ENCODE measurements around the gene AIFM2. TPM values are rescaled to one million over a fixed set of nuclear protein-coding genes. Genes with fewer than 3 reads are reported as not detected.

Gene AIFM2
- total and polyA plus RNA-seq, 5 donors from 2014 or later = 2.0 to 5.5 (median 2.4) TPM

- peaks cover 16% of the 10 kb centered on the region for H3K27me3 Mint-ChIP-seq
- no peak overlapping the region for H3K27ac Mint-ChIP-seq
- H3K9me3 ChIP-seq (ENCODE audit: control insufficient read depth in 2 of 2, low read length in 2 of 2) = no peaks in the 10 kb centered on the region
- no peak overlapping the region for H3K4me3 Mint-ChIP-seq
- no peaks in the 10 kb centered on the region for H3K36me3 ChIP-seq (ENCODE audit: control insufficient read depth, insufficient read depth, low read length)
- no peaks in the 10 kb centered on the region for H3K36me3 Mint-ChIP-seq
- no peak overlapping the region for H3K27ac ChIP-seq (ENCODE audit: insufficient read depth, low read length, poor library complexity, severe bottlenecking)
- H3K9me3 Mint-ChIP-seq = no peaks in the 10 kb centered on the region
- H3K27me3 ChIP-seq (ENCODE audit: control insufficient read depth, insufficient read depth, low read length) = no peaks in the 10 kb centered on the region
- no peaks in the 10 kb centered on the region for H3K4me1 ChIP-seq (ENCODE audit: control insufficient read depth, insufficient read depth, low read length, poor library complexity, severe bottlenecking)
- ATAC-seq (ENCODE audit: low read depth in 2 of 2) = no peak
- DNase-seq = no peak
- H3K4me3 ChIP-seq (ENCODE audit: low read depth, low read length) = no peak overlapping the region
- no peaks in the 10 kb centered on the region for H3K4me1 Mint-ChIP-seq
These were observed 61.8 kb downstream of the AIFM2 start for GRCh38 chr10:70070834-70071233.

GRCh38 chr10:70069346-70069745, 63.3 kb downstream of the AIFM2 start:
- Mint-ChIP-seq H3K36me3 (no peaks in the 10 kb centered on the region), H3K27me3 (peaks cover 21% of the 10 kb centered on the region), H3K4me3 (no peak overlapping the region), H3K4me1 (no peaks in the 10 kb centered on the region), H3K27ac (no peak overlapping the region), H3K9me3 (no peaks in the 10 kb centered on the region)
- ATAC-seq (ENCODE audit: low read depth in 2 of 2) = no peak
- Histone ChIP-seq H3K36me3 (ENCODE audit: control insufficient read depth, insufficient read depth, low read length) (no peaks in the 10 kb centered on the region), H3K27ac (ENCODE audit: insufficient read depth, low read length, poor library complexity, severe bottlenecking) (no peak overlapping the region), H3K9me3 (ENCODE audit: control insufficient read depth in 2 of 2, low read length in 2 of 2) (no peaks in the 10 kb centered on the region), H3K4me3 (ENCODE audit: low read depth, low read length) (no peak overlapping the region), H3K27me3 (ENCODE audit: control insufficient read depth, insufficient read depth, low read length) (no peaks in the 10 kb centered on the region), H3K4me1 (ENCODE audit: control insufficient read depth, insufficient read depth, low read length, poor library complexity, severe bottlenecking) (no peaks in the 10 kb centered on the region)
- no peak for DNase-seq

- H3K4me1 Mint-ChIP-seq = no peaks in the 10 kb centered on the region
- DNase-seq = no peak
- peaks cover 21% of the 10 kb centered on the region for H3K27me3 Mint-ChIP-seq
- no peaks in the 10 kb centered on the region for H3K9me3 ChIP-seq (ENCODE audit: control insufficient read depth in 2 of 2, low read length in 2 of 2)
- H3K27ac ChIP-seq (ENCODE audit: insufficient read depth, low read length, poor library complexity, severe bottlenecking) = no peak overlapping the region
- H3K27ac Mint-ChIP-seq = no peak overlapping the region
- no peaks in the 10 kb centered on the region for H3K9me3 Mint-ChIP-seq
- no peaks in the 10 kb centered on the region for H3K27me3 ChIP-seq (ENCODE audit: control insufficient read depth, insufficient read depth, low read length)
- no peak for ATAC-seq (ENCODE audit: low read depth in 2 of 2)
- H3K36me3 ChIP-seq (ENCODE audit: control insufficient read depth, insufficient read depth, low read length) = no peaks in the 10 kb centered on the region
- H3K4me3 ChIP-seq (ENCODE audit: low read depth, low read length) = no peak overlapping the region
- H3K36me3 Mint-ChIP-seq = no peaks in the 10 kb centered on the region
- H3K4me1 ChIP-seq (ENCODE audit: control insufficient read depth, insufficient read depth, low read length, poor library complexity, severe bottlenecking) = no peaks in the 10 kb centered on the region
- no peak overlapping the region for H3K4me3 Mint-ChIP-seq
These were observed 63.7 kb downstream of the AIFM2 start for GRCh38 chr10:70068925-70069324.

- no peak overlapping the region for H3K4me3 Mint-ChIP-seq
- H3K4me1 Mint-ChIP-seq = no peaks in the 10 kb centered on the region
These were observed 65.0 kb downstream of the AIFM2 start for GRCh38 chr10:70067586-70067985.

GRCh38 chr10:70066190-70066589, 66.4 kb downstream of the AIFM2 start:
- H3K4me1 ChIP-seq (ENCODE audit: control insufficient read depth, insufficient read depth, low read length, poor library complexity, severe bottlenecking) = no peaks in the 10 kb centered on the region
- no peaks in the 10 kb centered on the region for H3K9me3 ChIP-seq (ENCODE audit: control insufficient read depth in 2 of 2, low read length in 2 of 2)
- Mint-ChIP-seq H3K9me3 (no peaks in the 10 kb centered on the region), H3K4me1 (no peaks in the 10 kb centered on the region), H3K27ac (no peak overlapping the region), H3K36me3 (no peaks in the 10 kb centered on the region), H3K4me3 (no peak overlapping the region), H3K27me3 (peaks cover 32% of the 10 kb centered on the region)
- H3K27me3 ChIP-seq (ENCODE audit: control insufficient read depth, insufficient read depth, low read length) = peaks cover 2% of the 10 kb centered on the region
- no peak for ATAC-seq (ENCODE audit: low read depth in 2 of 2)
- no peak overlapping the region for H3K27ac ChIP-seq (ENCODE audit: insufficient read depth, low read length, poor library complexity, severe bottlenecking)
- no peak for DNase-seq
- H3K4me3 ChIP-seq (ENCODE audit: low read depth, low read length) = no peak overlapping the region
- H3K36me3 ChIP-seq (ENCODE audit: control insufficient read depth, insufficient read depth, low read length) = no peaks in the 10 kb centered on the region

More at GRCh38 chr10:70067586-70067985, 65.0 kb downstream of the AIFM2 start:
- no peaks in the 10 kb centered on the region for H3K4me1 ChIP-seq (ENCODE audit: control insufficient read depth, insufficient read depth, low read length, poor library complexity, severe bottlenecking)
- Mint-ChIP-seq H3K27ac (no peak overlapping the region), H3K36me3 (no peaks in the 10 kb centered on the region), H3K27me3 (peaks cover 26% of the 10 kb centered on the region), H3K9me3 (no peaks in the 10 kb centered on the region)
- H3K9me3 ChIP-seq (ENCODE audit: control insufficient read depth in 2 of 2, low read length in 2 of 2) = no peaks in the 10 kb centered on the region
- ATAC-seq (ENCODE audit: low read depth in 2 of 2) (no peak), DNase-seq (no peak)
- H3K27ac ChIP-seq (ENCODE audit: insufficient read depth, low read length, poor library complexity, severe bottlenecking) = no peak overlapping the region
- peaks cover 1% of the 10 kb centered on the region for H3K27me3 ChIP-seq (ENCODE audit: control insufficient read depth, insufficient read depth, low read length)
- H3K36me3 ChIP-seq (ENCODE audit: control insufficient read depth, insufficient read depth, low read length) = no peaks in the 10 kb centered on the region
- H3K4me3 ChIP-seq (ENCODE audit: low read depth, low read length) = no peak overlapping the region

- Histone ChIP-seq H3K4me1 (ENCODE audit: control insufficient read depth, insufficient read depth, low read length, poor library complexity, severe bottlenecking) (no peaks in the 10 kb centered on the region), H3K36me3 (ENCODE audit: control insufficient read depth, insufficient read depth, low read length) (no peaks in the 10 kb centered on the region), H3K27me3 (ENCODE audit: control insufficient read depth, insufficient read depth, low read length) (peaks cover 2% of the 10 kb centered on the region), H3K9me3 (ENCODE audit: control insufficient read depth in 2 of 2, low read length in 2 of 2) (no peaks in the 10 kb centered on the region), H3K4me3 (ENCODE audit: low read depth, low read length) (no peak overlapping the region), H3K27ac (ENCODE audit: insufficient read depth, low read length, poor library complexity, severe bottlenecking) (no peak overlapping the region)
- DNase-seq (no peak), ATAC-seq (ENCODE audit: low read depth in 2 of 2) (no peak)
- Mint-ChIP-seq H3K27ac (peak overlapping the region in 1 of 3 donors; percentile 30), H3K36me3 (no peaks in the 10 kb centered on the region), H3K27me3 (peaks cover 25% of the 10 kb centered on the region), H3K4me3 (no peak overlapping the region), H3K9me3 (no peaks in the 10 kb centered on the region), H3K4me1 (no peaks in the 10 kb centered on the region)
These were observed 68.1 kb downstream of the AIFM2 start for GRCh38 chr10:70064486-70064885.

- no peak overlapping the region for H3K27ac Mint-ChIP-seq
- H3K27ac ChIP-seq (ENCODE audit: insufficient read depth, low read length, poor library complexity, severe bottlenecking) = no peak overlapping the region
- no peaks in the 10 kb centered on the region for H3K36me3 Mint-ChIP-seq
These were observed 69.1 kb downstream of the AIFM2 start for GRCh38 chr10:70063418-70064098.

More at GRCh38 chr10:70063418-70064098, 69.1 kb downstream of the AIFM2 start:
- Histone ChIP-seq H3K27me3 (ENCODE audit: control insufficient read depth, insufficient read depth, low read length) (peaks cover 2% of the 10 kb centered on the region), H3K4me3 (ENCODE audit: low read depth, low read length) (no peak overlapping the region), H3K9me3 (ENCODE audit: control insufficient read depth in 2 of 2, low read length in 2 of 2) (no peaks in the 10 kb centered on the region), H3K4me1 (ENCODE audit: control insufficient read depth, insufficient read depth, low read length, poor library complexity, severe bottlenecking) (no peaks in the 10 kb centered on the region), H3K36me3 (ENCODE audit: control insufficient read depth, insufficient read depth, low read length) (no peaks in the 10 kb centered on the region)
- ATAC-seq (ENCODE audit: low read depth in 2 of 2) (no peak), DNase-seq (no peak)
- H3K27me3 Mint-ChIP-seq = peaks cover 25% of the 10 kb centered on the region
- no peaks in the 10 kb centered on the region for H3K9me3 Mint-ChIP-seq
- no peak overlapping the region for H3K4me3 Mint-ChIP-seq
- H3K4me1 Mint-ChIP-seq = no peaks in the 10 kb centered on the region
